Activated CD4-positive, alpha-beta T cell treated with anti-CD3 and anti-CD28 coated beads, Interleukin-2, amount 10 ng/mL, durations not matched to agents 7 days and 5 days (primary cell): ENCODE results near the gene ZNF628. TPM values are rescaled to one million over a fixed set of nuclear protein-coding genes. Genes with fewer than 3 reads are reported as not detected.
A peak's percentile ranks its signal among the peaks of the same experiment; 100 is the strongest.

Experiments
- CTCF ChIA-PET: fragments of 350-600 bp; sonication (Branson Sonifier 250); formaldehyde crosslinking; loops from one replicate; lab custom pipeline; 2021; ENCODE audit warnings: antibody characterized with exemption; lab: Charles Lee
- POLR2A ChIA-PET: fragments of 350-600 bp; sonication (Branson Sonifier 250); formaldehyde crosslinking; loops from one replicate; lab custom pipeline; 2021; ENCODE audit warnings: antibody characterized with exemption; lab: Charles Lee
- DNase-seq: peaks from one replicate; pipeline ENCODE4 v3.0.0-alpha.2; 2020
- H3K27ac Mint-ChIP-seq: one replicate; pipeline ENCODE4 v1.8.0; 2021; ENCODE audit warnings: mild to moderate bottlenecking, moderate library complexity, mixed read lengths
- H3K27me3 Mint-ChIP-seq: one replicate; pipeline ENCODE4 v1.8.0; 2021; ENCODE audit warnings: mixed read lengths
- H3K36me3 Mint-ChIP-seq: one replicate; pipeline ENCODE4 v1.8.0; 2021; ENCODE audit warnings: low read depth, mixed read lengths
- H3K4me1 Mint-ChIP-seq: one replicate; pipeline ENCODE4 v1.8.0; 2021; ENCODE audit warnings: mixed read lengths
- H3K4me3 Mint-ChIP-seq: one replicate; pipeline ENCODE4 v1.8.0; 2021; ENCODE audit warnings: mild to moderate bottlenecking, moderate library complexity, mixed read lengths
- H3K9me3 Mint-ChIP-seq: one replicate; pipeline ENCODE4 v1.8.0; 2021; ENCODE audit warnings: mixed read lengths
- total RNA-seq, 2 experiments: library from RNA; stranded (reverse); gene quantifications; one replicate each; pipeline ENCODE4 v1.2.3, GENCODE V29; 2021

Gene ZNF628
- total RNA-seq, 2 experiments from 2014 or later, result 7.3 to 9.7 TPM

DNA sequence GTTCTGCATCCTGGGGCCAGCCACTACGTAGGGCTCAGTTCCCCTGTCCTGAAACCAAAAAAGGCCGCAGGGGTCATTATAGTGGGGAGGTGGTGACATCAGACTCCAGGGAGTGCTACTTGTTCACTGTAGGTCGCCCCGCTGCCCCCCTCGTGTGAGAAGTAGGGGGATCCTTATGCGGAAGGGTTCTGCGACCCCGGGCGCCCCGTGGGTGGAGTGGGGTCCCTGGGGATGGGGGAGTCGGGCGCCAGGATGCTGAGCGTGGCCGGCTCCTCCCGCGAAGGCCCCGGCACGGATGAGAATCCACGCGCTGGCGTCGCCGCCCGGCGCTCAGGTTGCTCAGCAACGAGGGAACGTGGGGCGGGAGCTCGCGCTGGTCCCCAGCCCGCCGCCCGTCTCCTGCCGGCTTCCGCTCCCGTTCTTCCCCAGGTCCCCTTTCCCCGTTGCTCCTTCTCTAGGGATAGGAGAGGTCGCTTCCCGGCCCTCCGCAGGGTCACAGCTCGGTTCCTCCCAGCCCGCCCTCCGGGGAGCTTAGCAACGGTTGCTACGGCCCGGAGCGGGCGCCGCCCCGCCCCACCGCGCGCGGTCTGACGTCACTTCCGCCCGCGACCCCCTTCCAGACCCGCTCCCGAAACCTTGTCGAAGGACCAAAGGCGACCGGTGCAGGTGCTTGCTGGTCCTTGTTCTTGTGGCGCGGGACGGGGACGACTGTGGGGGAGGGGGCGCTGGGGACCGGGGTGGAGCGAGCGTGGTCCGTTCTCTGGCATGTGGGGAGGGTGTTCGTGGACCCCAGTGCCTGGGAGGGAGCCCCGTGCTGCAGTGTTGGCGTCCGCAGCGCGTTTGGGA, 8.4 kb downstream of the ZNF628 start, which contains the start of gene NAT14:
TSS of gene NAT14 (plus strand) at position 596 of the 846 bp plus-strand sequence. CDS start 521 bp downstream, outside the sequence.
- POLR2A ChIA-PET, result interaction anchor here (1.0 kb wide), 1 partner anchor 8 kb away, joined by 5 read pairs; the partner anchor contains the start of gene ZNF628
- CTCF ChIA-PET, result interaction anchor here (0.7 to 1.5 kb wide), 4 partner anchors 16 to 148 kb away, joined by 3 to 6 read pairs (median 4); no protein-coding TSS in a partner anchor
- peaks cover 12% of the 10 kb centered on the region for H3K4me1 Mint-ChIP-seq
- peak within 1 kb of the TSS; percentile 74 for H3K4me3 Mint-ChIP-seq
- H3K27ac Mint-ChIP-seq, result peak within 1 kb of the TSS; percentile 85
- H3K9me3 Mint-ChIP-seq, result no peaks in the 10 kb centered on the region
- peaks cover 3% of the 10 kb centered on the region for H3K36me3 Mint-ChIP-seq
- H3K27me3 Mint-ChIP-seq, result no peaks in the 10 kb centered on the region
- peak; percentile 62 for DNase-seq

DNA sequence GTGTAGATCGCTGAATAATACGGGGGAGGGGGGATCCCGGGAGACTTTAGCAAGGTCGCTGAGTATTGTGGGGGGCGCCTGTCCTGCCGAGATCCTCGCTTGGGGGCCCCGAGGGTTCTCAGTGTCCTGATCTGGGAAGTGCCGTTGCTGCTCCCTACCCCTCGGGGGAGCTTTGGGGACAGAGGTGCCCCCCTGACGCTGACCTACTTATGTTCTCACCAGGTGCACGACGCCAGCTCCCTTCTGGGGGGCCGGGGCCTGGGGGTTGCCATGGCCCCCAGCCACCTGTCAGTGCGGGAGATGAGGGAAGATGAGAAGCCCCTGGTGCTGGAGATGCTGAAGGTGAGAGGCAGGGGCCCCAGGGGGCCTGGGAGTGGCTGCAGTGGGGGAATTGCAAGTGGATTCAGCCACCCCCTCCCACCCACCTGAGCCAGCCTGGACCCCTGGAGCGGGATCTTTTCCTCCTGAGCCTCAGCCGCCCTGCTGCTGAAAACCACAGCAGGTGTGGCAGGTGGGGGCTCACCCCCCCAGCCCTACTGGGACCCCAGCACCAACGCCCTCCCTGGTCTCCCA, 9.1 kb downstream of the ZNF628 start:
- ChIA-PET POLR2A (interaction anchor here (0.6 to 1.0 kb wide), 2 partner anchors 9 to 314 kb away, joined by 3 to 5 read pairs; partner anchors contain the start of gene ZNF628), CTCF (interaction anchor here (1.1 to 2.0 kb wide), 5 partner anchors 16 to 147 kb away, joined by 3 to 15 read pairs (median 3); no protein-coding TSS in a partner anchor)
- peak overlapping the region; percentile 74 for H3K4me3 Mint-ChIP-seq
- peak overlapping the region; percentile 85 for H3K27ac Mint-ChIP-seq
- H3K4me1 Mint-ChIP-seq, result peaks cover 9% of the 10 kb centered on the region
- DNase-seq, result no peak
- H3K9me3 Mint-ChIP-seq, result no peaks in the 10 kb centered on the region
- no peaks in the 10 kb centered on the region for H3K27me3 Mint-ChIP-seq
- peaks cover 1% of the 10 kb centered on the region for H3K36me3 Mint-ChIP-seq

DNA sequence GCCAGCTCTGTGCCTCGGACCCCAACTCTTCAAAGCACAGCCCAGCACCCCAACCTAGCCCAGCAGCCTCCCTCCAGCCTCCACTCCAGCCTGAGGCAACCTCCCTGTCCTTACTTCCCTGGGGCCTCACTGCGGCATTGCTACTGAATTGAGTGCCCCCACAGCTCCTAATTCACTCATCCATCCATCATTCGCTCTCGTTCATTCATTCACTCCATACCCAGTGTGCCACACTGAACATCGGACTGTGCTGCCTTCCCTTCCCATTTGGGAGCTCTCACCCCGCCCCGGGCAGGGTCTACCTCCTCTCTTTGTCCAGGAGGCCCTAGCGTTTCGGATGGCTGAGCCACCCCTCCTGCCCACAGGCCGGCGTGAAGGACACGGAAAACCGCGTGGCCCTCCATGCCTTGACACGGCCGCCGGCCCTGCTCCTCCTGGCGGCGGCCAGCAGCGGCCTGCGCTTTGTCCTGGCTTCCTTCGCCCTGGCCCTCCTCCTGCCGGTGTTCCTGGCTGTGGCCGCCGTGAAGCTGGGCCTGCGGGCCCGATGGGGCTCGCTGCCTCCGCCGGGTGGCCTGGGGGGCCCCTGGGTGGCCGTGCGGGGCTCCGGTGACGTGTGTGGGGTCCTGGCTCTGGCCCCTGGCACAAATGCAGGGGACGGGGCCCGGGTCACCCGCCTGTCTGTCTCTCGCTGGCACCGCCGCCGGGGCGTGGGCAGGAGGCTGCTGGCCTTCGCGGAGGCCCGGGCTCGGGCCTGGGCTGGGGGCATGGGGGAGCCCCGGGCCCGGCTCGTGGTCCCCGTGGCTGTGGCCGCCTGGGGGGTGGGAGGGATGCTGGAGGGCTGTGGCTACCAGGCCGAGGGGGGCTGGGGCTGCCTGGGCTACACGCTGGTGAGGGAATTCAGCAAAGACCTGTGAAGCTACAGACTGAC, 9.9 kb downstream of the ZNF628 start:
- DNase-seq, result no peak
- no peaks in the 10 kb centered on the region for H3K27me3 Mint-ChIP-seq
- ChIA-PET CTCF (interaction anchor here (1.1 to 2.0 kb wide), 4 partner anchors 15 to 146 kb away, joined by 3 to 15 read pairs (median 3); no protein-coding TSS in a partner anchor), POLR2A (interaction anchor here (0.6 kb wide), 1 partner anchor 314 kb away, joined by 3 read pairs; no protein-coding TSS in a partner anchor)
- peaks cover 8% of the 10 kb centered on the region for H3K4me1 Mint-ChIP-seq
- peaks cover 1% of the 10 kb centered on the region for H3K36me3 Mint-ChIP-seq
- H3K9me3 Mint-ChIP-seq, result no peaks in the 10 kb centered on the region
- peak overlapping the region; percentile 69 for H3K4me3 Mint-ChIP-seq
- H3K27ac Mint-ChIP-seq, result peak overlapping the region; percentile 85

DNA sequence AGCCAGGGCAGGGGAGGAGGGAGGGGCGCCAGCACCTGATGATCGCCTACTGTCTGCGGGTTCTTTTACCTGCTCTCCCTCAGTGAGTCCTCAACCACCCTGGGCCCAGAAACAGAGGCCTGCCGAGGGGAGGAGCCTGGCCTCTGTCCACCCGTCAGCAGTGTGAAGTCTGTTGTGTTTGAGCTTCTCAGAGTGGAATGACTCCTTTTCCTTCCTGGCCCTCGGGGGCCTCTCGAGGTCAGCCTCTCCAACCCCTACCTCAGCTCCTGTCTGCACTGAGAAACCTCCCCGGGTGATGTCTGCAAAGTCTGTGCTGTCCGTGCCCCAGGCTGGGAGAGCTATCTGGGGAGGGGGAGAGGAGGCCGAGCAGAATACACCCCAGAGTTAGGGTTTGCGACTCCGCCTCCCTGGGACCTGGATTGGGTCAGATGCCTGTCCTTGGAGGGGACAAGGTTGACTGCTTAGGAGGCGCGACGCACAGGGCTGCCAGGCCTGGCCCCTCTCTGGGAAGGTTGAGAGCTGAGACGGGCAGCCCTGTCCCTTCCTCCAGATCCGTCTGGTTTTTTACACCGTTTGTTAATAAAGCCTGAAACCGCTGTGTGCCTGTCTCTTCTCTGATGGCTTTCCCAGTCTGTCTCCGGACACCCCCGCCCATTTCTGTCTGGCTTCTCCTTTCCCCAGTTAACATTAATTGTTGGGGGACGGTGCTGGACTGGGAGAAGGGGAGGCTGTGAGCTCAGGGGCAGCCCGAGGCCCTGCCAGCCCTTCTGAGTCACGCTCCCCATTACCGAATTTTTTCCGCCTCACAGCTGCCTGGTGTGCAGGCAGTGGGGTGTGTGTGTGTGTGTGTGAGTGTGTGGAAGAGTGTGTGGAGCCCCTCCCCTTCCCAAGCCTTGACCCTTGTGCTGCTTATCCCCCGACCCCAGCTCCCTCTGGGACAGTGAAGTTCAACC, 10.8 kb downstream of the ZNF628 start:
- Mint-ChIP-seq H3K27ac (peak overlapping the region; percentile 62), H3K36me3 (peaks cover 1% of the 10 kb centered on the region), H3K9me3 (no peaks in the 10 kb centered on the region), H3K4me1 (peaks cover 8% of the 10 kb centered on the region), H3K27me3 (peaks cover 2% of the 10 kb centered on the region), H3K4me3 (no peak overlapping the region)
- CTCF ChIA-PET, result interaction anchor here (1.6 to 2.0 kb wide), 2 partner anchors 17 to 20 kb away, joined by 3 to 15 read pairs; no protein-coding TSS in a partner anchor
- POLR2A ChIA-PET, result no interaction called here
- DNase-seq, result no peak

DNA sequence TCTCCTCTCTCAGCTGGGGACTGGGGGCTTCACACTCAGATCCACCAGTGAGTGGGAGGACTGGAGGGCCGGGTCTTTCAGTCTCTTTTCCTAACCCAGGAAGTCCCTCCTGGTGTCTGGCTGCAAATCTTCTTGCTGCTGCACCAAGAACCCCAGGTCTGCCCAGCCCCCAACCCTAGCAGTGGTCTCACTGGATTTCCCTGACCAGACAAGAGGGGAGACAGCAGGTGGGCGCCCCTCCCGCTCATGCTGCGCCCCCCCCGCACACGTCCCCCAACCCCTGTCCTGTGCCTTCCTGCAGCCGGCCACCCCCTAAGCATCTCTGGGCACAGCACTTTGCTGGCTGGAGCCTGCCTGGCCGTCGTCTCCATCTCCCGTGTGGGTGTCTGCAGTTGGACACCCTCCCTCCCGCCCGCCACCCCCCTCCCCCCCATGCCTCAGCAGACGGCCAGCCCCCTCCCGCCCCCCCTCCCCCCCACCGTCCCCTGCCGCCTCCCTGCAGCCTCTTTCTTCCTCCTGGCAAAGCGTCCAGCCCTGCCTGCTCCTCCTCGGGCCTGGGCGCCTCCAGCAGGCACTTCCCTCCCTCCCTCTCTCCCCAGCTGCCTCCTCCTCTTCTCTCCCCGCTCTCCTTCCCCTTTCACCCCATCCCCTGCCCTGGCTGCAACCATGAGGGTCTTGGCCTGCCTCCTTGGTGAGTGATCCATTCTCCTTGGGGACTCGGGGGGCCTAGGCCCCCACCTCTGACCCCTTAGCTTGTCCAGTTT, 11.7 kb downstream of the ZNF628 start, which contains the start of gene SSC5D:
TSS of gene SSC5D (plus strand) at position 513 of the 764 bp plus-strand sequence. CDS start at position 667, 154 bp downstream.
- no peaks in the 10 kb centered on the region for H3K9me3 Mint-ChIP-seq
- peaks cover 8% of the 10 kb centered on the region for H3K4me1 Mint-ChIP-seq
- no peak within 1 kb of the TSS for H3K4me3 Mint-ChIP-seq
- H3K27ac Mint-ChIP-seq, result peak within 1 kb of the TSS; percentile 62
- peaks cover 2% of the 10 kb centered on the region for H3K27me3 Mint-ChIP-seq
- H3K36me3 Mint-ChIP-seq, result peaks cover 1% of the 10 kb centered on the region
- POLR2A ChIA-PET, result no interaction called here
- CTCF ChIA-PET, result interaction anchor here (1.2 to 2.0 kb wide), 2 partner anchors 16 kb away, joined by 4 to 15 read pairs; no protein-coding TSS in a partner anchor
- DNase-seq, result no peak

DNA sequence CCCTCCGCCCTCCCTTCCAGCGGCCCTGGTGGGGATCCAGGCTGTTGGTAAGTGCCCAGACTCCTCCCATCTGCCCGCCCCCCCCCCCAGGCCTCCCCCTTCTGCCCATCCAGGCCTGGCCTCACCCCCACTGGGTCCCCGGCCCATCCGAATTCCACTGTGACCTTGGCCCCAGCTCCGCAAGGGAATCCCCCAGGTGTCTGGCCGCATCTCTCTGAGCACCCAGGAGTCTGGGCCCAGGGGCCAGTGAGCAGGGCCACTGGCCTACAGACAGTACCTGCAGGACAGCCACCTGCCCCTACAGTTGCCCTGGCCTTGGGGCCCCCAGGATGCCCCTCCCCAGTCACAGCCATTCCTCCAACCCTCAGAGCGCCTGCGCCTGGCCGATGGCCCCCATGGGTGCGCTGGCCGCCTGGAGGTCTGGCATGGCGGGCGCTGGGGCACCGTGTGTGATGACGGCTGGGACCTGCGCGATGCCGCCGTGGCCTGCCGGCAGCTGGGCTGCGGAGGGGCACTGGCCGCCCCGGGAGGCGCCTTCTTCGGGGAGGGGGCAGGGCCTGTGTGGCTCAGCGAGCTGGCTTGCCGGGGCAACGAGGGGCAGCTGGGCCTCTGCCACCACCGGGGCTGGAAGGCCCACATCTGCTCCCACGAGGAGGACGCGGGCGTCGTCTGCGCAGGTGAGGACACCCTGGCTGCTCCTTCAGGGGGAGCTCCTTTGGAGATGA, 12.7 kb downstream of the ZNF628 start:
- ChIA-PET POLR2A (no interaction called here), CTCF (interaction anchor here (0.6 to 1.2 kb wide), 2 partner anchors 15 to 324 kb away, joined by 3 to 4 read pairs; no protein-coding TSS in a partner anchor)
- H3K27ac Mint-ChIP-seq, result no peak overlapping the region
- no peak for DNase-seq
- H3K36me3 Mint-ChIP-seq, result peaks cover 1% of the 10 kb centered on the region
- H3K4me1 Mint-ChIP-seq, result peaks cover 8% of the 10 kb centered on the region
- no peaks in the 10 kb centered on the region for H3K9me3 Mint-ChIP-seq
- H3K4me3 Mint-ChIP-seq, result no peak overlapping the region
- H3K27me3 Mint-ChIP-seq, result peaks cover 2% of the 10 kb centered on the region

DNA sequence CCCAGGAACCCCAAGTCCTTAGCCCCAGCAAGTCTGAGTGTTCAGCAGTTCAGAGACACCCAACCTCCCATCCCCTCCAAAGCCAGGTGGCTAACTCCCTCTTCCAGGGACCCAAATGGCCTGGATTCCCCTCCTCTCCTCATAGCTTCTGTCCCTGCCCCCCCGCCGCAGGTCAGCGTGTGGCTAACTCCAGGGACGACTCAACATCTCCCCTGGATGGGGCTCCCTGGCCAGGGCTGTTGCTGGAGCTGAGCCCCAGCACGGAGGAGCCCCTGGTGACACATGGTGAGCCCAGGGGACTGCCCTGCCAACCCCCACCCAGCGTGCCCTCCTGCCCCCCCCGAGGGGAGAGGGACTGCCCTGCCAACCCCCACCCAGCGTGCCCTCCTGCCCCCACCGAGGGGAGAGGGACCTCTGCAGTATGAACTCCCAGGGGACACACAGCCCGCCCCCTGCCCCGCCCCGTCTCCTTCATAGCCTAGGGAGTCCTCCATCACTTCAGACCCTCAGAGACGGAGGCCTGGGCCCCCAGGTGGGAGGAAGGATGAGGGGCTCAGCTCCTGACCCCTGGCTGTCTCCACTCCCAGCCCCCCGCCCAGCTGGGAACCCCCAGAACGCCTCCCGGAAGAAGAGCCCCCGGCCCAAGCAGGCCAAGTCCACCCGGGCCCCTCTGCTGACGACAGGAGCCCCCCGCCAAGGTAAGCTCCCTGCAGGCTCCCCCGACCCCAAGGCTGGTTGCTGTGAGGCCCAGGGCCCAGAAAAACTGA, 13.5 kb downstream of the ZNF628 start:
- ChIA-PET POLR2A (no interaction called here), CTCF (interaction anchor here (0.5 to 0.6 kb wide), 2 partner anchors 22 to 325 kb away, joined by 3 read pairs; no protein-coding TSS in a partner anchor)
- no peak overlapping the region for H3K27ac Mint-ChIP-seq
- H3K9me3 Mint-ChIP-seq, result no peaks in the 10 kb centered on the region
- DNase-seq, result no peak
- H3K27me3 Mint-ChIP-seq, result peaks cover 2% of the 10 kb centered on the region
- H3K4me3 Mint-ChIP-seq, result no peak overlapping the region
- peaks cover 1% of the 10 kb centered on the region for H3K36me3 Mint-ChIP-seq
- peaks cover 8% of the 10 kb centered on the region for H3K4me1 Mint-ChIP-seq

DNA sequence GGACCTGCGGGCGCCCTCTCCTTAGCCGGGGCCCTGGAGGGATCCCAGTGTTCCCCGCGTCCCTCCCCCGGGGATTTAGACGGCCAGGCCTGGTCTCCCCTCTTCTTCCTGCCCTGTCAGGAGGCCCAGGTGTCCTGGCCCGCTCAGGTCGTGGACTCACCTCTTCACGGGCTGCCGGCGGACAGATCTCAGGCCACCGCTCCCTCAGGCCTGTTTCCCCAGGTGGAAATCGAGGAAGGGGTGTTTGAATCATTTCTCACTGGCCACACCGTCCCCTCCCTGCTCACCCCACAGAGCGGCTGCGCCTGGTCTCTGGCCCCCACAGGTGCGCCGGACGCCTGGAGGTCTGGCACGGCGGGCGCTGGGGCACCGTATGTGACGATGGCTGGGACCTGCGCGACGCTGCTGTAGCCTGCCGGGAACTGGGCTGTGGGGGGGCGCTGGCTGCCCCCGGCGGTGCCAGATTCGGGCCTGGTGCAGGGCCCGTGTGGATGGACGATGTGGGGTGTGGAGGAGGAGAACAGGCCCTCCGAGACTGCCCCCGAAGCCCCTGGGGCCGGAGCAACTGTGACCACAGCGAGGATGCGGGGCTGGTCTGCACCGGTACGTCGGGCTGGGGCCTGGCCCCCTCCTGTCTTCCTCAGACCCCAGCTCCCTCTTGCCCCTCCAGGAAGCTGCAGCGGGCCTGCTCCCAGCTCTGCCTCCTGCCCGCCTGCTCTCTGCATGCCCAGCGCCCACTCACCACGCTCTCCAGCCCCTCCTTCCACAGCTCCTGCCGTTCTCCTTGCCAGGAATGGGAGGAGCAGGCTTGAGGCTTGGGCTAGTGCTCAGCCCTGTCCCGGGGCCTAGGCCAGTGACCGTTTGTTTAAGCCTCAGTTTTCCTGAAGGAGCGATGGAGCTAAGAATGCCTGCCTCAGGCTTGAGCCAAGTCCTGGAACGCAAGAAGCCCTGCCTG, 14.3 kb downstream of the ZNF628 start:
- no peaks in the 10 kb centered on the region for H3K9me3 Mint-ChIP-seq
- H3K36me3 Mint-ChIP-seq, result peaks cover 1% of the 10 kb centered on the region
- H3K27ac Mint-ChIP-seq, result no peak overlapping the region
- no peak overlapping the region for H3K4me3 Mint-ChIP-seq
- ChIA-PET POLR2A (no interaction called here), CTCF (interaction anchor here (0.5 to 1.2 kb wide), 2 partner anchors 13 to 23 kb away, joined by 3 read pairs; no protein-coding TSS in a partner anchor)
- H3K27me3 Mint-ChIP-seq, result peaks cover 2% of the 10 kb centered on the region
- DNase-seq, result no peak
- H3K4me1 Mint-ChIP-seq, result peaks cover 8% of the 10 kb centered on the region
